ENCODE results near the gene OR6K6. TPM values are rescaled to one million over a fixed set of nuclear protein-coding genes. Genes with fewer than 3 reads are reported as not detected.

OR6K6 gene
- total RNA-seq, 4 donors from 2014 or later, result not detected

DNA sequence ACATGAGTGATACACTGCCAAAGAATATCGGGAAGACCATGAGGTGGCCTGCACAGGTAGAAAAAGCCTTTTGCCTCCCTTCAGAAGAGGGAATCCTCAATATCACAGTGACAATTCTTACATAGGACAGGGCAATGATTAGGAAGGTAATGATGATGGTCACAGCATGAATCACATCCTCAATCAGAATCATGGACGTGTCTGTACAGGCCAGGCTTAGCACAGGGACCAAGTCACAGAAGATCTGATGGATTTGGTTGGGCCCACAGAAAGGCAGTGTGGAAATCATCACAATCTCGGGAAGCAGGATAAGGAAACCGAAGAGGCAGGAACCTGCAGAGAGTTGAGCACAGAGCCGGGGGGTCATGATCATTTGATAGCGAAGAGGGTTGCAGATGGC is 37.2 kb upstream of the OR6K6 start:
- no peak for TF ChIP-seq POLR2A (IDR thresholded peaks at IDR 0.05)
- TF ChIP-seq, protein P1, sequence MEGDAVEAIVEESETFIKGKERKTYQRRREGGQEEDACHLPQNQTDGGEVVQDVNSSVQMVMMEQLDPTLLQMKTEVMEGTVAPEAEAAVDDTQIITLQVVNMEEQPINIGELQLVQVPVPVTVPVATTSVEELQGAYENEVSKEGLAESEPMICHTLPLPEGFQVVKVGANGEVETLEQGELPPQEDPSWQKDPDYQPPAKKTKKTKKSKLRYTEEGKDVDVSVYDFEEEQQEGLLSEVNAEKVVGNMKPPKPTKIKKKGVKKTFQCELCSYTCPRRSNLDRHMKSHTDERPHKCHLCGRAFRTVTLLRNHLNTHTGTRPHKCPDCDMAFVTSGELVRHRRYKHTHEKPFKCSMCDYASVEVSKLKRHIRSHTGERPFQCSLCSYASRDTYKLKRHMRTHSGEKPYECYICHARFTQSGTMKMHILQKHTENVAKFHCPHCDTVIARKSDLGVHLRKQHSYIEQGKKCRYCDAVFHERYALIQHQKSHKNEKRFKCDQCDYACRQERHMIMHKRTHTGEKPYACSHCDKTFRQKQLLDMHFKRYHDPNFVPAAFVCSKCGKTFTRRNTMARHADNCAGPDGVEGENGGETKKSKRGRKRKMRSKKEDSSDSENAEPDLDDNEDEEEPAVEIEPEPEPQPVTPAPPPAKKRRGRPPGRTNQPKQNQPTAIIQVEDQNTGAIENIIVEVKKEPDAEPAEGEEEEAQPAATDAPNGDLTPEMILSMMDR (IDR thresholded peaks at IDR 0.05 in 4 of 5, conservative IDR thresholded peaks at IDR 0.05 in 1 of 5), result no peak
- Histone ChIP-seq H3K4me3 (no peak overlapping the region), H3K36me3 (no peaks in the 10 kb centered on the region), H3K4me1 (no peaks in the 10 kb centered on the region), H3K27ac (no peak overlapping the region), H3K9me3 (no peaks in the 10 kb centered on the region), H3K27me3 (no peaks in the 10 kb centered on the region)
- intact Hi-C loops (cut with DNase I; ENCODE audit: low total_unique reads), result no loop called here
- in situ Hi-C loops (cut with MboI; ENCODE audit: low sequenced_read_pairs in 4 of 4), result no loop called here
- DNase-seq, result no peak
- no peak for ATAC-seq

DNA sequence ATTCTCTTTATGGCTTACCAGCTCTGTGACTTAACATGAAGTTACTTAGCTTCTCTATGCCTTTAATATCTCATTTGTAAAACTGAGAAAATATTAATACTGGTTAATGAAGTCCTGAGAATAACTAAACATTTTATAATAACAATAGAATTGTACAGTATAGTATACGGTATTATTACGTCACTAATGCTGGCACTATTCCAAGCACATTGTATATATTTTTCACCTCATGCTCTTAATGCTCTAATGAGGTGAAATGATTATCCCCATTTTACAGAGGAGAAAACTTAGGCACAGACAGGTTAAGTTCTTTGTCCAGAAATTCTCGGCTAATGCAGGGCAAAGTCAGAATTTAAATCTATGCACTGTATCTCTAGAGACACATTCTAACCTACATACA is 34.9 kb upstream of the OR6K6 start:
- in situ Hi-C loops (cut with MboI; ENCODE audit: low sequenced_read_pairs in 4 of 4), result no loop called here

DNA sequence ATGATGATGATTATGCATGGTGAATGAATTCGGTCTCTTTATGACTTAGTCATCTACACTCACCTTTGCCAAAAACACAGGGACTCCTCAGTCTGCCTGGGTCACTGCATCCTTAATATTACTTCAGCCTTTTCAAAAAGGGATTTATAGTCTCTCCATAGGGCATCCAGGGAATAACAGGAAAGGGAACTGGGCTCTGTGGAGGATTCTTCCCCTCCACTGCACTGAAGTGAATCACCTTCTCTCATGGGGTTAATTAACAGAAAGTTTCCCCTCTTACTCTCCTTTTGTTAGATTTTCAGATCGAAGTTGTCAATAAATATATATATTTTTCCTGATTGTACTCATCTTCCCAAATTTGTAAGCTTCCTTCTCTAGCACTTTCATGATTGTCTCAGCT is 33.9 kb upstream of the OR6K6 start, which contains the start of gene OR6K3:
Gene OR6K3, minus strand, starts transcription at position 101 of the 400 bp plus-strand sequence. CDS start 2,605 bp downstream, outside the sequence.
- in situ Hi-C loops (cut with MboI; ENCODE audit: low sequenced_read_pairs in 4 of 4), result no loop called here

More for the DNA sequence above, 34.9 kb upstream of the OR6K6 start:
- no peaks in the 10 kb centered on the region for H3K27me3 ChIP-seq
- H3K27ac ChIP-seq, result no peak overlapping the region
- H3K4me3 ChIP-seq, result no peak overlapping the region
- DNase-seq (no peak), ATAC-seq (no peak)
- no peaks in the 10 kb centered on the region for H3K36me3 ChIP-seq
- TF ChIP-seq, protein P1 (IDR thresholded peaks at IDR 0.05 in 4 of 5, conservative IDR thresholded peaks at IDR 0.05 in 1 of 5), result no peak
- TF ChIP-seq POLR2A (IDR thresholded peaks at IDR 0.05), result no peak
- H3K9me3 ChIP-seq, result no peaks in the 10 kb centered on the region
- H3K4me1 ChIP-seq, result no peaks in the 10 kb centered on the region
- intact Hi-C loops (cut with DNase I; ENCODE audit: low total_unique reads), result no loop called here

DNA sequence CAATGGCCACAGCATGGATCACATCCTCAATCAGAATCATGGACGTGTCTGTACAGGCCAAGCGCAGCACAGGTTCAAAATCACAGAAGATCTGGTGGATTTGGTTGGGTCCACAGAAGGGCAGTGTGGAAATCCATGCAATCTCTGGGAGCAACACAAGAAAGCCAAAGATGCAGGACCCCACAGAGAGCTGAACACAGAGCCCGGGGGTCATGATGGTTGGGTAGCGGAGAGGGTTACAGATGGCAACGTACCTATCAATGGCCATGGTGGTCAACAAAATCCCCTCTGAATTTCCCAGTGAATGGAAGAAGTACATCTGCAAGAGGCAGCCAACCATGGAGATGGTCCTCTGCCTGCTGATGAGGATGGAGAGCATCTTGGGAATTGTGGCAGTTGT is 30.1 kb upstream of the OR6K6 start:
- DNase-seq, result no peak
- H3K27me3 ChIP-seq, result no peaks in the 10 kb centered on the region
- TF ChIP-seq, protein P1 (IDR thresholded peaks at IDR 0.05 in 4 of 5, conservative IDR thresholded peaks at IDR 0.05 in 1 of 5), result no peak
- TF ChIP-seq POLR2A (IDR thresholded peaks at IDR 0.05), result no peak

More for the DNA sequence above, 33.9 kb upstream of the OR6K6 start, which contains the start of gene OR6K3:
- no peak for ATAC-seq
- Histone ChIP-seq H3K4me3 (no peak within 1 kb of the TSS), H3K4me1 (no peaks in the 10 kb centered on the region), H3K9me3 (no peaks in the 10 kb centered on the region), H3K27me3 (no peaks in the 10 kb centered on the region), H3K27ac (no peak within 1 kb of the TSS), H3K36me3 (no peaks in the 10 kb centered on the region)
- no peak for DNase-seq
- TF ChIP-seq POLR2A (IDR thresholded peaks at IDR 0.05), result no peak
- TF ChIP-seq, protein P1 (IDR thresholded peaks at IDR 0.05 in 4 of 5, conservative IDR thresholded peaks at IDR 0.05 in 1 of 5), result no peak
- intact Hi-C loops (cut with DNase I; ENCODE audit: low total_unique reads), result no loop called here

More for the DNA sequence above, 30.1 kb upstream of the OR6K6 start:
- Histone ChIP-seq H3K9me3 (no peaks in the 10 kb centered on the region), H3K27ac (no peak overlapping the region), H3K4me1 (no peaks in the 10 kb centered on the region), H3K36me3 (no peaks in the 10 kb centered on the region), H3K4me3 (no peak overlapping the region)
- intact Hi-C loops (cut with DNase I; ENCODE audit: low total_unique reads), result no loop called here
- in situ Hi-C loops (cut with MboI; ENCODE audit: low sequenced_read_pairs in 4 of 4), result no loop called here
- no peak for ATAC-seq

Data from gastrocnemius medialis (tissue), 4 donors.